Activated naive CD8-positive, alpha-beta T cell treated with anti-CD3 and anti-CD28 coated beads, Interleukin-2, amount 10 ng/mL, durations not matched to agents 7 days and 5 days (primary cell): ENCODE measurements around the gene USP22. TPM values are rescaled to one million over a fixed set of nuclear protein-coding genes. Genes with fewer than 3 reads are reported as not detected.
A peak's percentile ranks its signal among the peaks of the same experiment; 100 is the strongest.

Experiments used
- ATAC-seq: fragments of 150-1000 bp; cut with Tn5 transposase; one replicate; pipeline ENCODE4 v1.10.0; 2021; ENCODE audit warnings: low read depth, moderate library complexity
- POLR2A ChIA-PET: fragments of 350-600 bp; sonication (Branson Sonifier 250); formaldehyde crosslinking; loops from one replicate; lab custom pipeline; 2021; ENCODE audit warnings: antibody characterized with exemption; lab: Charles Lee
- DNase-seq: peaks from one replicate; pipeline ENCODE4 v3.0.0; 2021
- H3K27ac Mint-ChIP-seq: one replicate; pipeline ENCODE4 v1.8.0; 2022; ENCODE audit warnings: mild to moderate bottlenecking, mixed read lengths
- H3K27me3 Mint-ChIP-seq: one replicate; pipeline ENCODE4 v1.8.0; 2022; ENCODE audit warnings: mild to moderate bottlenecking, moderate library complexity, mixed read lengths
- H3K36me3 Mint-ChIP-seq: one replicate; pipeline ENCODE4 v1.8.0; 2021; ENCODE audit warnings: mild to moderate bottlenecking, mixed read lengths
- H3K4me1 Mint-ChIP-seq: one replicate; pipeline ENCODE4 v1.8.0; 2021; ENCODE audit warnings: mixed read lengths
- H3K4me3 Mint-ChIP-seq: one replicate; pipeline ENCODE4 v1.8.0; 2022; ENCODE audit warnings: mild to moderate bottlenecking, moderate library complexity, mixed read lengths
- H3K9me3 Mint-ChIP-seq: one replicate; pipeline ENCODE4 v1.8.0; 2021; ENCODE audit warnings: mixed read lengths
- total RNA-seq, 2 experiments: library from RNA; stranded (reverse); gene quantifications; one replicate each; pipeline ENCODE4 v1.2.3, GENCODE V29; 2021

The USP22 gene
- total RNA-seq, 2 experiments from 2014 or later: 138 to 146 TPM

GRCh38 chr17:21025451-21025850 is 17.4 kb downstream of the USP22 start:
- H3K4me3 Mint-ChIP-seq: no peak overlapping the region
- H3K4me1 Mint-ChIP-seq: peaks cover 38% of the 10 kb centered on the region
- no peak for DNase-seq
- ATAC-seq: no peak
- H3K36me3 Mint-ChIP-seq: peaks cover 20% of the 10 kb centered on the region
- POLR2A ChIA-PET: interaction anchor here (1.0 kb wide), 1 partner anchor 18 kb away, joined by 3 read pairs; the partner anchor contains the start of gene USP22
- H3K27ac Mint-ChIP-seq: no peak overlapping the region
- H3K9me3 Mint-ChIP-seq: no peaks in the 10 kb centered on the region
- no peaks in the 10 kb centered on the region for H3K27me3 Mint-ChIP-seq

GRCh38 chr17:21024024-21024423 is 18.8 kb downstream of the USP22 start:
- no peak for ATAC-seq
- Mint-ChIP-seq H3K9me3 (no peaks in the 10 kb centered on the region), H3K4me3 (no peak overlapping the region), H3K4me1 (peaks cover 30% of the 10 kb centered on the region), H3K36me3 (peaks cover 25% of the 10 kb centered on the region), H3K27me3 (no peaks in the 10 kb centered on the region), H3K27ac (peak overlapping the region; percentile 58)
- POLR2A ChIA-PET: interaction anchor here (0.5 to 1.3 kb wide), 3 partner anchors 10 to 72 kb away, joined by 3 to 5 read pairs (median 3); no protein-coding TSS in a partner anchor
- DNase-seq: no peak

GRCh38 chr17:21021208-21021803 is 21.5 kb downstream of the USP22 start:
- no peaks in the 10 kb centered on the region for H3K27me3 Mint-ChIP-seq
- H3K27ac Mint-ChIP-seq: no peak overlapping the region
- no peaks in the 10 kb centered on the region for H3K9me3 Mint-ChIP-seq
- H3K4me1 Mint-ChIP-seq: peaks cover 23% of the 10 kb centered on the region
- POLR2A ChIA-PET: interaction anchor here (1.2 to 1.3 kb wide), 2 partner anchors 22 to 78 kb away, joined by 3 to 4 read pairs; no protein-coding TSS in a partner anchor
- DNase-seq (no peak), ATAC-seq (no peak)
- peaks cover 42% of the 10 kb centered on the region for H3K36me3 Mint-ChIP-seq
- H3K4me3 Mint-ChIP-seq: no peak overlapping the region

- no peaks in the 10 kb centered on the region for H3K27me3 Mint-ChIP-seq
- DNase-seq (no peak), ATAC-seq (no peak)
- peaks cover 44% of the 10 kb centered on the region for H3K36me3 Mint-ChIP-seq
- H3K4me1 Mint-ChIP-seq: peaks cover 26% of the 10 kb centered on the region
- POLR2A ChIA-PET: interaction anchor here (1.3 kb wide), 1 partner anchor 78 kb away, joined by 4 read pairs; no protein-coding TSS in a partner anchor
- no peaks in the 10 kb centered on the region for H3K9me3 Mint-ChIP-seq
- H3K27ac Mint-ChIP-seq: no peak overlapping the region
- H3K4me3 Mint-ChIP-seq: no peak overlapping the region
Observed at GRCh38 chr17:21020622-21021021, 22.2 kb downstream of the USP22 start.

GRCh38 chr17:21019976-21020586 is 22.7 kb downstream of the USP22 start:
- H3K27me3 Mint-ChIP-seq: no peaks in the 10 kb centered on the region
- H3K4me3 Mint-ChIP-seq: no peak overlapping the region
- H3K4me1 Mint-ChIP-seq: peaks cover 22% of the 10 kb centered on the region
- no peak overlapping the region for H3K27ac Mint-ChIP-seq
- peaks cover 43% of the 10 kb centered on the region for H3K36me3 Mint-ChIP-seq
- no peaks in the 10 kb centered on the region for H3K9me3 Mint-ChIP-seq
- ATAC-seq (peak; percentile 75), DNase-seq (no peak)
- POLR2A ChIA-PET: interaction anchor here (1.3 kb wide), 1 partner anchor 79 kb away, joined by 4 read pairs; no protein-coding TSS in a partner anchor

- POLR2A ChIA-PET: no interaction called here
- no peaks in the 10 kb centered on the region for H3K27me3 Mint-ChIP-seq
- no peak for DNase-seq
- H3K27ac Mint-ChIP-seq: no peak overlapping the region
- peaks cover 17% of the 10 kb centered on the region for H3K4me1 Mint-ChIP-seq
- peaks cover 38% of the 10 kb centered on the region for H3K36me3 Mint-ChIP-seq
- ATAC-seq: no peak
- H3K4me3 Mint-ChIP-seq: no peak overlapping the region
- no peaks in the 10 kb centered on the region for H3K9me3 Mint-ChIP-seq
Observed at GRCh38 chr17:21018894-21019293, 23.9 kb downstream of the USP22 start.

GRCh38 chr17:21017861-21018260 is 24.9 kb downstream of the USP22 start:
- Mint-ChIP-seq H3K27ac (no peak overlapping the region), H3K27me3 (no peaks in the 10 kb centered on the region), H3K9me3 (no peaks in the 10 kb centered on the region), H3K4me1 (peaks cover 13% of the 10 kb centered on the region), H3K4me3 (no peak overlapping the region), H3K36me3 (peaks cover 36% of the 10 kb centered on the region)
- no peak for DNase-seq
- no peak for ATAC-seq
- POLR2A ChIA-PET: no interaction called here

GRCh38 chr17:21017256-21017655 is 25.6 kb downstream of the USP22 start:
- DNase-seq (no peak), ATAC-seq (no peak)
- Mint-ChIP-seq H3K4me3 (no peak overlapping the region), H3K36me3 (peaks cover 38% of the 10 kb centered on the region), H3K27ac (no peak overlapping the region), H3K27me3 (no peaks in the 10 kb centered on the region), H3K9me3 (no peaks in the 10 kb centered on the region), H3K4me1 (peaks cover 10% of the 10 kb centered on the region)
- POLR2A ChIA-PET: interaction anchor here (1.2 kb wide), 1 partner anchor 27 kb away, joined by 3 read pairs; no protein-coding TSS in a partner anchor

GRCh38 chr17:21016826-21017225 is 26.0 kb downstream of the USP22 start:
- ATAC-seq (no peak), DNase-seq (no peak)
- peaks cover 10% of the 10 kb centered on the region for H3K4me1 Mint-ChIP-seq
- no peak overlapping the region for H3K4me3 Mint-ChIP-seq
- H3K27me3 Mint-ChIP-seq: no peaks in the 10 kb centered on the region
- POLR2A ChIA-PET: interaction anchor here (1.2 kb wide), 1 partner anchor 27 kb away, joined by 3 read pairs; no protein-coding TSS in a partner anchor
- no peak overlapping the region for H3K27ac Mint-ChIP-seq
- H3K36me3 Mint-ChIP-seq: peaks cover 38% of the 10 kb centered on the region
- no peaks in the 10 kb centered on the region for H3K9me3 Mint-ChIP-seq

- Mint-ChIP-seq H3K36me3 (peaks cover 41% of the 10 kb centered on the region), H3K4me1 (peaks cover 10% of the 10 kb centered on the region), H3K27me3 (no peaks in the 10 kb centered on the region), H3K4me3 (no peak overlapping the region), H3K9me3 (no peaks in the 10 kb centered on the region), H3K27ac (no peak overlapping the region)
- POLR2A ChIA-PET: no interaction called here
- DNase-seq: no peak
- no peak for ATAC-seq
Observed at GRCh38 chr17:21015564-21015963, 27.2 kb downstream of the USP22 start.

GRCh38 chr17:21014498-21014897 is 28.3 kb downstream of the USP22 start:
- no peak overlapping the region for H3K27ac Mint-ChIP-seq
- ATAC-seq (no peak), DNase-seq (no peak)
- no peaks in the 10 kb centered on the region for H3K9me3 Mint-ChIP-seq
- no peaks in the 10 kb centered on the region for H3K27me3 Mint-ChIP-seq
- H3K4me1 Mint-ChIP-seq: peaks cover 7% of the 10 kb centered on the region
- POLR2A ChIA-PET: no interaction called here
- H3K36me3 Mint-ChIP-seq: peaks cover 38% of the 10 kb centered on the region
- H3K4me3 Mint-ChIP-seq: no peak overlapping the region

- DNase-seq (no peak), ATAC-seq (no peak)
- H3K9me3 Mint-ChIP-seq: no peaks in the 10 kb centered on the region
- no peak overlapping the region for H3K4me3 Mint-ChIP-seq
- H3K4me1 Mint-ChIP-seq: peaks cover 7% of the 10 kb centered on the region
- no peak overlapping the region for H3K27ac Mint-ChIP-seq
- POLR2A ChIA-PET: no interaction called here
- H3K36me3 Mint-ChIP-seq: peaks cover 35% of the 10 kb centered on the region
- no peaks in the 10 kb centered on the region for H3K27me3 Mint-ChIP-seq
Observed at GRCh38 chr17:21013983-21014382, 28.8 kb downstream of the USP22 start.

- Mint-ChIP-seq H3K27ac (no peak overlapping the region), H3K27me3 (no peaks in the 10 kb centered on the region), H3K4me1 (peaks cover 7% of the 10 kb centered on the region), H3K4me3 (no peak overlapping the region), H3K9me3 (no peaks in the 10 kb centered on the region), H3K36me3 (peaks cover 35% of the 10 kb centered on the region)
- DNase-seq: no peak
- no peak for ATAC-seq
- POLR2A ChIA-PET: no interaction called here
Observed at GRCh38 chr17:21012736-21013135, 30.1 kb downstream of the USP22 start.
